HG03066 (cell line): ENCODE results near the gene SKAP1.
A peak's percentile ranks its signal among the peaks of the same experiment; 100 is the strongest.

Source experiments
- ATAC-seq: cut with Tn5 transposase; IDR thresholded peaks from one replicate; pipeline ENCODE4 v1.9.1; 2021; ENCODE audit warnings: low read depth; ENCODE audit not compliant: unreplicated experiment

The SKAP1 gene

GRCh38 chr17:48335146-48335784 is 94.7 kb downstream of the SKAP1 start:
- ATAC-seq: no peak

GRCh38 chr17:48333034-48333530 is 96.9 kb downstream of the SKAP1 start:
- ATAC-seq: no peak

GRCh38 chr17:48330887-48331286 is 99.1 kb downstream of the SKAP1 start:
- no peak for ATAC-seq

GRCh38 chr17:48330421-48330820 is 99.6 kb downstream of the SKAP1 start:
- ATAC-seq: no peak

- no peak for ATAC-seq
Observed at GRCh38 chr17:48328457-48328856, 101.6 kb downstream of the SKAP1 start.

GRCh38 chr17:48326310-48326709 is 103.7 kb downstream of the SKAP1 start:
- ATAC-seq: no peak

- no peak for ATAC-seq
Observed at GRCh38 chr17:48322060-48322459, 108.0 kb downstream of the SKAP1 start.

- no peak for ATAC-seq
Observed at GRCh38 chr17:48317732-48318131, 112.3 kb downstream of the SKAP1 start.

GRCh38 chr17:48314716-48315115 is 115.3 kb downstream of the SKAP1 start:
- no peak for ATAC-seq

GRCh38 chr17:48313096-48313755 is 116.8 kb downstream of the SKAP1 start:
- no peak for ATAC-seq

- no peak for ATAC-seq
Observed at GRCh38 chr17:48311324-48311723, 118.7 kb downstream of the SKAP1 start.

- no peak for ATAC-seq
Observed at GRCh38 chr17:48310748-48311213, 119.2 kb downstream of the SKAP1 start.

- no peak for ATAC-seq
Observed at GRCh38 chr17:48308581-48308980, 121.4 kb downstream of the SKAP1 start.

- ATAC-seq: no peak
Observed at GRCh38 chr17:48307814-48308411, 122.1 kb downstream of the SKAP1 start.

- ATAC-seq: no peak
Observed at GRCh38 chr17:48307255-48307654, 122.8 kb downstream of the SKAP1 start.

GRCh38 chr17:48301002-48301401 is 129.0 kb downstream of the SKAP1 start:
- ATAC-seq: no peak

- peak; percentile 56 for ATAC-seq
Observed at GRCh38 chr17:48299760-48300159, 130.3 kb downstream of the SKAP1 start.

GRCh38 chr17:48297825-48298224 is 132.2 kb downstream of the SKAP1 start:
- ATAC-seq: no peak

- no peak for ATAC-seq
Observed at GRCh38 chr17:48296453-48296852, 133.6 kb downstream of the SKAP1 start.

- peak; percentile 51 for ATAC-seq
Observed at GRCh38 chr17:48295362-48296288, 134.4 kb downstream of the SKAP1 start.
